Superior temporal gyrus (tissue), 1 donor: ENCODE results near the gene SIPA1.

Experiments
- DNase-seq: peaks from one replicate; pipeline ENCODE4 v3.0.0-alpha.2; 2016; ENCODE audit errors: extremely low spot score

Gene SIPA1, protein sequence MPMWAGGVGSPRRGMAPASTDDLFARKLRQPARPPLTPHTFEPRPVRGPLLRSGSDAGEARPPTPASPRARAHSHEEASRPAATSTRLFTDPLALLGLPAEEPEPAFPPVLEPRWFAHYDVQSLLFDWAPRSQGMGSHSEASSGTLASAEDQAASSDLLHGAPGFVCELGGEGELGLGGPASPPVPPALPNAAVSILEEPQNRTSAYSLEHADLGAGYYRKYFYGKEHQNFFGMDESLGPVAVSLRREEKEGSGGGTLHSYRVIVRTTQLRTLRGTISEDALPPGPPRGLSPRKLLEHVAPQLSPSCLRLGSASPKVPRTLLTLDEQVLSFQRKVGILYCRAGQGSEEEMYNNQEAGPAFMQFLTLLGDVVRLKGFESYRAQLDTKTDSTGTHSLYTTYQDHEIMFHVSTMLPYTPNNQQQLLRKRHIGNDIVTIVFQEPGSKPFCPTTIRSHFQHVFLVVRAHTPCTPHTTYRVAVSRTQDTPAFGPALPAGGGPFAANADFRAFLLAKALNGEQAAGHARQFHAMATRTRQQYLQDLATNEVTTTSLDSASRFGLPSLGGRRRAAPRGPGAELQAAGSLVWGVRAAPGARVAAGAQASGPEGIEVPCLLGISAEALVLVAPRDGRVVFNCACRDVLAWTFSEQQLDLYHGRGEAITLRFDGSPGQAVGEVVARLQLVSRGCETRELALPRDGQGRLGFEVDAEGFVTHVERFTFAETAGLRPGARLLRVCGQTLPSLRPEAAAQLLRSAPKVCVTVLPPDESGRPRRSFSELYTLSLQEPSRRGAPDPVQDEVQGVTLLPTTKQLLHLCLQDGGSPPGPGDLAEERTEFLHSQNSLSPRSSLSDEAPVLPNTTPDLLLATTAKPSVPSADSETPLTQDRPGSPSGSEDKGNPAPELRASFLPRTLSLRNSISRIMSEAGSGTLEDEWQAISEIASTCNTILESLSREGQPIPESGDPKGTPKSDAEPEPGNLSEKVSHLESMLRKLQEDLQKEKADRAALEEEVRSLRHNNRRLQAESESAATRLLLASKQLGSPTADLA

GRCh38 chr11:65637794-65638419 lies at the start of gene SIPA1:
TSS of gene SIPA1 (plus strand) at chr11:65638101. CDS start at chr11:65640922, 2,821 bp downstream.
- DNase-seq: peak; percentile 63

- peak; percentile 18 for DNase-seq
Measured at GRCh38 chr11:65588199-65589054, 49.5 kb upstream of the SIPA1 start.

GRCh38 chr11:65589444-65590239 lies 48.3 kb upstream of the SIPA1 start:
- no peak for DNase-seq

- no peak for DNase-seq
Measured at GRCh38 chr11:65590240-65590738, 47.6 kb upstream of the SIPA1 start.

GRCh38 chr11:65591939-65592857 lies 45.7 kb upstream of the SIPA1 start:
- no peak for DNase-seq

GRCh38 chr11:65592858-65593517 lies 44.9 kb upstream of the SIPA1 start:
- no peak for DNase-seq

DNA sequence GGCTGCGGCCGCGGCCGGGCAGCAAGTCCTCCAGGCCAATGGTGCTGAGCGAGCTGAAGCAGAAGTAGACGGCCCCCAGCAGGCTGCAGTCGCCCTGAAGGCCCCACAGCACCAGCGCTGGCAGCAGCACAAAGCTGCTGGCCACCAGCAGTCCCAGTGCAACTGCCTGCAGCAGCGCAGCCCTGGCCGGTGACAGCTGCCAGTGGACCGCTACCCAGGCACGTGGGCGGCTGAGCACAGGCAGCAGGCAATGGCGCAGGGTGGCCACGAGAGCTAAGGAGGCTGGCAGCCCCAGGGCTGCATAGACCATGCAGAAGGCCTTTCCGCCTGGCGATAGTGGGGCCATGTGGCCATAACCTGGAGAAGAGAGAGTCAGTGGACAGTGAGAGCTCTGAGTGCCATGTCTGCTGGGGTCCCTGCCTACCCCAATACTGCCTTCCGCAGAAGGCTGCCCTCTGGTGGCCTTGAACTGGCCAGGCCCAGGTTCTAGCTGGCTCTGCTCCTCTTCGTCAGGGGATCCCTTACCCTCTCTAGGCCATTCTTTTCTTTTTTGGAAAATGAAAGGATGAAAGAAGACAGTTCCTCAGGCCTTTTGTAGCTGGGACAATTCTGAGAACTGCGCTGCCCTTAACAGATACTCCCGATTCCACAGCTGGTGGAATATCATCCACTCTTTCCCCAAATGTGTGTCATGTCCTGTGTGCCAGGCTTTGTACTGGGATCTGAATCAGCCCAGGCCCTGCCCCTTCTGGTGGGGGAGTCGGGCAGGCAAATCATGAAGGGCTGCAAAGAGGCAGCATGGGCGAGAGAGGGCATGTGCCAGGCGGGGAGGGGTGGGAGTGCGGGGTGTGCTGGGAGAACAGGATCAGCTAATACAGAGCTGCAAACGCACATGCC lies 44.1 kb upstream of the SIPA1 start:
- DNase-seq: peak; percentile 86

GRCh38 chr11:65595131-65595530 lies 42.8 kb upstream of the SIPA1 start:
- no peak for DNase-seq

DNA sequence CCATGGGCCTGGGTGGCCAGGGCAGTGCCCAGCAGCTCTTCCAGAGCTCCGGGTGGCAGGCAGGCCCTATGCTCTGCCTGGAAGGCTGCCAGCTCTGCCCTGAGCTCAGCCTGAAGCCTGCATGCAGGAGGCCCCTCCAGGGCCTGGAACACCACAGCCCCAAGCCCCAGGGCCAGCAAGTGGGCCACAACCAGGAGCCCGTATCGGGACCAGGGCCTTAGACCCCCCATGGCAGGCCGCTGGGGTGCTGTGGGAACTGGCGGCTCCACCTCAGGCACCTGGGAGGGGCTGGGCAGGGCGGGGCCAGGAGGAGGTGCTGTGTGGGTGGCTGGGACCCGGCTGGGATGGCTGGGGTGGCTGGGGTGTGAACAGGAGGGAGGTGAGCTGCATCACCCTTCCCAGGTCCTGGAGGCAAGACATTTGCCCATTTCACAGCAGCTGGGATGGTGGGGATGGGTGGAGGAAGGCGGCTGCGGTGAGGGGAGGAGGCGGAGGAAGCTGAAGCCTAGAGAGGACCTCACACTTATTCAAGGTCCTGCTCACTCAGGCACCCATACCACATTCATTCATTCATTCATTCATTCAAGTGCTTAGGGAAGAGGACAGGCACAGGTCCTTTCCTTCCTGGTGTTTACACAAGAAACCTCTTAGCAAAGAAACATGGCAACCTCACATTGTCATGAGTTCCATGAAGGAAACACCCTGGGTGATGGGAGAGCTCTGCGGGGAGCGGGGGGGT lies 42.2 kb upstream of the SIPA1 start, which contains the start of gene KCNK7:
Gene KCNK7, minus strand, starts transcription at position 258 of the 739 bp plus-strand sequence. Its CDS starts 28 bp downstream, at position 230.
- no peak for DNase-seq

GRCh38 chr11:65596520-65596919 lies 41.4 kb upstream of the SIPA1 start:
- DNase-seq: no peak

DNA sequence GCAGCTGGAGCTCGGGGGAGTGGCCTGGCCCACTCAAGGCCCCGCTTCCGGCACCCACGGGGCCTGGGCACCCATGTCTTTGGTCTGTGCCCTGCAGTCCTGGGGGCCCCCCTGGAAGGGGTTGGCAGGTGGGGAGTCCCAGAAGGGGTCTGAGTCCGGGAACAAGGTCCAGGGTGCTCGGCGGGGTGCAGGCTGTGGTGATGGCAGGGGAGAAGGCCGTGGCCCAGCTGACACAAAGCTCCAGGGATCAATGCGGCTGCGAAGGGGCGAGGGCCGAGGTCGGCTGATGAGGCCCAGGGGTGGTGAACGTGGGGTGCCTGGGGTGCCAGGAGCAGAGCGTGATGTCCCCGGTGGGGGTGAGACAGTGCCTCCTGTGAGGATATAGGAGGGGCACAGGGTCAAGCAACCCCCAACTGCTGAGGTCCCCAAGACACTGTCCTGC lies 39.6 kb upstream of the SIPA1 start:
- DNase-seq: no peak

DNA sequence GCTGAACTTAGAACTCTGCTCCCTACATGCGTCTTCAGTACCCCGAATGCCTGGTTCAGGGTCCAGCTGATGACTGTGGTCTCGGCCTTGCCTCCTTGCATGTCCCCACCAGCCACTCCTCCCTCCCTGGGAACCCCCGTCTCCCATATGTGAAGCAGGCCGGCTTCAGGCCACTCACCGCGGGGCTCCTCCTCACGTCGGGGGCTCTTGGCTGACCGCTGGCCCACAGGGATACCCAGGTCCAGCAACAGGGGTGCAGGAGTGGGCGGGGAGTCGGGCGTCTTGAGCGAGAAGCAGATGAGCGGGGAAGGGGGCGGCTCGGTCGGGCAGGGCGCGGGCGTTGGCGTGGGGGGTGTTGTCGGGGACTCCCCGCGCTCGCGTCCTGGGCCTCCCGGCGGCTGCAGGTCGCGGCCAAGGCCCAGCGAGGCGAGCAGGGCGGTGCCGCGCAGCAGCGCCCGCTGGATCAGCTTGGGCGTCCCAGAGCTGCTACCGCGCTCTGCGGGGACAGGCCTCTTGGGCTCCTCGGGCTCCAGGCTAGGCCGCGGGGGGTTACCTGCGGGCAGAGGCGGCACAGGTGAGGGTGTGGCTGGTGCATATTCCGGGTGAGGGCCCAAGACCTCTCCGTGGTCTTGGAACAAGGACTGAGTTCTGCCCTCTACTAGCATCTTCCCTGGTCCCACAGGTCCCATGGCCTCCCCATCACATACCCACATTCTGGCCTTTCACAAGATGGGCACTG lies 38.5 kb upstream of the SIPA1 start:
- no peak for DNase-seq

DNA sequence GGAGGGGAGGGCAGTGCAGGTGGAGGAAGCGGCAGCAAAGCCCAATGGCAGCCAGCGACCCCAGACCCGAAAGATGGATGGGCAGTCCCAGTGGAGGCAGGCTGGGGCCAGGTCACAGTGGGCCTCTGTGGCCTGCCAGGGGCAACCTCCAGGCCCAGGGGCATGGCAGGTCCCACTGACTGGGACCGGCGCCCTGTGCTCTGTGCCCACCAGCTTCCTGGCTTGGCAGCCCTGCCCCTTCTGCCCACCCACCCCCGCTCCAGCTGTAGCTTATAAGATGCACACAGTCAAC lies 38.0 kb upstream of the SIPA1 start:
- DNase-seq: no peak

GRCh38 chr11:65604258-65604657 lies 33.6 kb upstream of the SIPA1 start:
- DNase-seq: no peak

GRCh38 chr11:65606876-65607613 lies 30.9 kb upstream of the SIPA1 start:
- peak; percentile 93 for DNase-seq
